ENCODE measurements around the gene CD55.

The CD55 gene

GRCh38 chr1:207321079-207321789 is at the start of gene CD55:
Gene CD55 (plus strand): TSS chr1:207321678. CDS start chr1:207321766, 88 bp downstream.
- peak; percentile 99 for DNase-seq (ENCODE audit: low read depth)

DNA sequence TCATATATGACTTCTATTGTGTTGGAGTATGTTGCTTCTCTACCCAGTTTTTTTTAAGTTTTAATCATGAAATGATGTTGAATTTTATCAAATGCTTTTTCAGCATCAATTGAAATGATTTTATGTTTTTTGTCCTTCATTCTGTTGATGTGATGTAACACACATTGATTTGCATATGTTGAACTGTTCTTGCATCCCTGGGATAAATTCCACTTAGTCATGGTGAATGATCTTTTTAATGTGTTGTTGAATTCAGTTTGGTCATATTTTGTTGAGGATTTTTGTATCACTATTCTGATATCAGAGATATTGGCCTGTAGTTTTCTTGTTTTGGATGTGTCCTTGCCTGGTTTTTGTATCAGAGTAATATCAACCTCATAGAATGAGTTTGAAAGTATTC is 46.6 kb upstream of the CD55 start:
- no peak for DNase-seq (ENCODE audit: low read depth)

- no peak for DNase-seq (ENCODE audit: low read depth)
These were observed 45.0 kb upstream of the CD55 start for GRCh38 chr1:207276465-207276864.

GRCh38 chr1:207277241-207277640 is 44.2 kb upstream of the CD55 start:
- DNase-seq (ENCODE audit: low read depth): no peak

DNA sequence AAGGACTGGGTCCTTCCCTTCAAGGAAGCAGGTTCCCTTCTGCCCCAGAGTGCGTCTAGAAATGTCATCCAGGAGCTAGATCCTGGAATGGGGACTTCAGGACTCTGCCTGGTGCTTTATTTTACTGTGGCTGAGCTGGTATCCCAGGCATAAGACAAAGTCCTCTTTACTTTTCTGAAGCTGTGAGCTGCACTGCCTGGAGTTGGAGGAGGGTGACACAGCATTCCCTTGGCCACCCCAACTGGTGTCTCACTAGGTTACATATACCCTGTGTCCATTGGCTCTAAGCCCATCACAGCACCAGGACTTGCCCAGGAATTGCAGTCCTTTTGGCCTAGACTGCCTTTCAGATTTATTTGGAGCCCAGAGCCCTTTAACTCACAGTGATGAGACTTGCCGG is 41.8 kb upstream of the CD55 start:
- no peak for DNase-seq (ENCODE audit: low read depth)

DNA sequence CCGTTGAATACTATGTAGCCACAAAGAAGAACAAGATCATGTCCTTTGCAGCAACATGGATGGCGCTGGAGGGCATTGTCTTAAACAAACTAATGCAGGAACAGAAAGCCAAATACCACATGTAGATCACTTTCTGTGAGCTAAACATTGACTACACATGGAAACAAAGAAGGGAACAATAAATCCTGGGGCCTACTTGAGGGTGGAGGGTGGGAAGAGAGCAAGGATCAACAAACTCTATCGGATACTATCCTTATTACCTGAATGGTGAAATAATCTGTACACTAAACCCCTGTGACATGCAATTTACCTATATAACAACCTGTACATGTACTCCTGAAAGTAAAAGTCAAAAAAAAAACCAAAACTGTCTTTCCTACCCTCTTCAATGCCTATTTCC is 40.8 kb upstream of the CD55 start:
- DNase-seq (ENCODE audit: low read depth): no peak

DNA sequence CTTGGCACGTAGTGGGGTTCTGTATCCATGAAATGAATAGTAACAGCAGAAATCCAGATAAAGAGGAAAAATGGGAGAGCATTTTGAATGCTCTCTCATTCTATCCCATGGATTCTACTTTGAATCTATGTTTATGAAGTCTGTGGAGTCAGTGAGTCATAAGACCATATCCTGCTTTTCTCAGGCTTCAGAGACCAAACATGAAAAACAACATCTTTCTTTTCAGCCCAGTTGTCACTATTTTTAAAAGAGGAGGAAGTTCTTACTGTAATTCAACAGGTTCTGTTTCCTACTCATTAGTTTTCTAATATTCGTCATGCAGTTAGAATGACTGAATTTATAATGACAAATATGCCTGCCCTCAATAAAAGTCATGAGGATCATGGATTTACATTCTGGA is 39.4 kb upstream of the CD55 start:
- no peak for DNase-seq (ENCODE audit: low read depth)

DNA sequence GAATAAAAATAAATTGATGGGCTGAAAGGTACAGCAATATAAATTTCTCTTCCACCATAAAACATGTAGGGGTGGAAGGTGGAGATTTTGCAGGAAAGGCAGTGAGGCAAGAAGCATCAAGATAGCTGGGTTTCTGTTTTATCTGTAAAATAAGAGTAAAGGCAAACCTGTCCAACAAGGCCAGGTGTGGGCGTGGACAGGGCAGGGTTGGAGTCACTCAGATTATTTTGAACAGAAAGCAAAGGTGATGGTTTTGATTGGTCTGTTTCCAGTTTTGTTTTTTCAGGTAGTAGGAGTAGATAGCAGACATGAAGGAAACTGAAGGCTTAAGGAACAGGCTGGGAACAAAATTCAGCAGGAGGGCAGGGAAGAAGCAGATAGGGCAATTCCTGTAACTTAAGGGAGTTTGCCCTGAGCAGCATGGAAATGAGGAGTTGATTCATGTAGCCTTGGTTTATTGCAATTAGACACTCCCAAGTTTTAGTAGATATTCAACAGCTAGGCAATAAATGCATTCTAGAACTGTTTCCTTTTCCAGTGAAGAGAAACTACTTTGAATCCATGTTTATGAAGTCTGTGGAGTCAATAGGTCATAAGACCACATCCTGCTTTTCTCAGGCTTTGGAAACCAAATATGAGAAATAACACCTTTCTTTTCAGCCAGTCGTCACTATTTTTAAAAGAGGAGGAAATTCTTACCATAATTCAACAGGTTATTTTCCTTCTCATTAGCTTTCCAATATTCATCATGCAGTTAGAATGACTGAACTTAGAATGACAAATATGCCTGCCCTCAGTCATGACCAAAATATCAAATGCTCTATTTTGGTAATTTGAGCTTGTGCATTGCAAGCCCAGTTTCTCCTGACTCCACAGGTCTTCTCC is 38.7 kb upstream of the CD55 start:
- DNase-seq (ENCODE audit: low read depth): no peak

DNA sequence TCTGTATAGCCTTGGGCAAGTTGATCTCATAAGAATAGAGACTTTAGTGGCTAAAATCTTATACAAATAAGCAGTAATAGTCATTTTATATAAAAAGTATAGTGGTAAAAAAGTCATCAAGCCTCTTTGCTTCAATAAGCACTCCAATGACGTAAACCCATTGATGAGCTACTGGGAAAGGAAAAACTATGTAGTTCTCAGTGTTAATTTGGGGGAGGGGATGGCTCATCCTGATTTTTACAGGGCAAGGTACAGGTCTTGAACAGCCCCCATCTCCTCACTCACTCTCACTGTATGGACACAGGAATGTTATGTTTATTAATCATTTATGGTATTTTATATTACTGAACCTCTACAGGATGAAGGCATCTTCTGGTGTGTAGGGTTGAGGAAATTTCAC is 38.1 kb upstream of the CD55 start:
- no peak for DNase-seq (ENCODE audit: low read depth)

- DNase-seq (ENCODE audit: low read depth): no peak
These were observed 37.1 kb upstream of the CD55 start for GRCh38 chr1:207284209-207284897.

DNA sequence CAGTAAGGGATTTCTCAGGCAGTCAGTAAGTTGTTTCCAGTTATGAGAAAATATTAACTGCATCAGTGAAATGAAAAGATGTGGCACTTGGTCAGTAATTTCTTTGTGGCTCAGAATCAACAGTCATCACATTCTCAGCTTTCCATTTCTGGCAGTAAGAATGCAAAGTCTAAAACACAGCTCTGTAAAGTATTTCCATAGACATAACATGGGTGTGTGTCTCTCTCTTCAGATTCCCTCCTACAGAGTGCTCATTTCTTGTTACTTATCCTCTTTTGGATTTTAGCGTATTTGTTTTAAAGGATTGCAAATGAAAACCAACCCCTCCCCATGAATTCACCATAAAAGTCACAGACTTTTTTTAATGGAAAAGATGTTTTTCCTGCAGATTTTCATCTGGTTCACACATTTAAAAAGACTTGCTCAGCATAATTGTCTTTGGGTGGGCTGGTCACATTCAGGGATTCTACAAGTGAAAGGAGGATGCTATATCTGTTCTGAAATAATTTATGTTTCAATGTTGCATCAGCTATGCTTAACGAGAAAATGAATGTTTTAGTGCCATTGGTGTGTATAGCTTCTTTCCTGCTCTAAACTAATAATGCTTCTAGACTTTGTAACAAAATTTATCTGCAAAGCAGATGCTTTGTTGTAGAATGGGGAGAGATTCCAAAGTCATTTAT is 34.6 kb upstream of the CD55 start:
- DNase-seq (ENCODE audit: low read depth): no peak

DNA sequence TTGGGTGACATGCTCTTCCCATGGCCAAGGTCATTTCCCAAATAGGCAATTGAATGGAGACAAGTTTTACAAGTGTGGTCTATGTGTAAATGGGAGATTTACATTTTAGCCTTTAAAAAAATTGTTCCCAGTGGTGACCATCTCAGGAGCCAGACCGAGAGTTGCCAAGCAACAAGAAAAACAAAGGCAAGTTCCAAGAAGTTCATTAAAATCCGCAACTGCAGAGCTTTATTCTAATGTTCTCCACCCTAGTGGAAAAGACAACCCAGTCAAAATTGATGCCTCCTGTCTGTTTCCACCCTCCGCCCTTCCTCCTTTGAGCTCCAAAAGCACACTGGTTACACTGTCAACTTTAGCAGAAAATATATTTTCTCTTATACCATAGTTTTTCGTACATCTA is 33.2 kb upstream of the CD55 start:
- no peak for DNase-seq (ENCODE audit: low read depth)

DNA sequence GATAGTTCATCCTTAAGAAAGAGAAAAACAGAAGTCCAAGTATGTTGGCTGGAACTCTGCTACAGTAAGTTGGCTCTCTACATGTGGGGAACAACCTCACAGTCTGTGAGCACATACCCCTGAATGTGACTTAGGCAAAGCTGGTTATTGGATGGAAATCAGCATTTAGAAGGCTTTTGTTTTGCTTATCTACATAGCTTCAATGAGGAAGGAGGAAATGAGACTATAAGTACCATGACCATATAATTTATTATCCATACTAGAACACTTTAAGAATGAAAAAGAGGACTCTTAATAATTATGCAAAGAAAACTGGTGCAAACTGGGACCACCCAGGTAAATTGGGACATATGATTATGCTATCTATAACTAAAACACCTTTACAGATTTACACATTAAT is 31.7 kb upstream of the CD55 start:
- no peak for DNase-seq (ENCODE audit: low read depth)

DNA sequence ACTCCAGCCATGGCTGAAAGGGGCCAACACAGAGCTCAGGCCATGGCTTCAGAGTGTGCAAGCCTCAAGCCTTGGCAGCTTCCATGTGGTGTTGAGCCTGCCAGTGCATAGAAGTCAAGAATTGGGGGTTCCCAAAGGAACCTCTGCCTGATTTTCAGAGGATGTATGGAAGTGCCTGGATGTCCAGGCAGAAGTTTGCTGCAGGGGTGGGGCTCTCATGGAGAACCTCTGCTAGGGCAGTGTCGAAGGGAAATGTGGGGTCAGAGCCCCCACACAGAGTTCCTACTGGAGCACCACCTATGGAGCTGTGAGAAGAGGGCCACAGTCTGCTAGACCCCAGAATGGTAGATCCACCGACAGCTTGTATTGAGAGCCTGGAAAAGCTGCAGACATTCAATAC is 29.8 kb upstream of the CD55 start:
- DNase-seq (ENCODE audit: low read depth): no peak

GRCh38 chr1:207298186-207298585 is 23.3 kb upstream of the CD55 start:
- no peak for DNase-seq (ENCODE audit: low read depth)

- no peak for DNase-seq (ENCODE audit: low read depth)
These were observed 22.7 kb upstream of the CD55 start for GRCh38 chr1:207298636-207299398.

DNA sequence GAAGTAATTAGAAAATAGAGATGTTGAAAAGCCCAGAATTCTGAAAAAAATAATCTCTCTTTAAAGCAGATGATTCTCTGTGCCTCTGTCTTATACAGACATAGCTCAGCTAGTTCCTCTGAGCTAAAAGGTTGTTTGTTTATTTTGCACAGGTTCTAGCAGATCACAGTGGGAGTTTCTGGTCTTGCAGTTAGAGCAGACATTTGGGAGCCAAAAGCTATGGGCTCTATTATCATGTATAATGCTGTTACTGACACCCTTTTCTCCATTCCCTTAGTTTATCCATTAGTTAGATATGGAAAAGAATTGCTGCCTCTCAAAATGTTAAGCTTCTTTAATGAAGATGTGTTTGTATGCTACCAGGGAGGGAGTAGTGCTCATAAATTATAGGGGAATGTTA is 20.5 kb upstream of the CD55 start:
- DNase-seq (ENCODE audit: low read depth): no peak

DNA sequence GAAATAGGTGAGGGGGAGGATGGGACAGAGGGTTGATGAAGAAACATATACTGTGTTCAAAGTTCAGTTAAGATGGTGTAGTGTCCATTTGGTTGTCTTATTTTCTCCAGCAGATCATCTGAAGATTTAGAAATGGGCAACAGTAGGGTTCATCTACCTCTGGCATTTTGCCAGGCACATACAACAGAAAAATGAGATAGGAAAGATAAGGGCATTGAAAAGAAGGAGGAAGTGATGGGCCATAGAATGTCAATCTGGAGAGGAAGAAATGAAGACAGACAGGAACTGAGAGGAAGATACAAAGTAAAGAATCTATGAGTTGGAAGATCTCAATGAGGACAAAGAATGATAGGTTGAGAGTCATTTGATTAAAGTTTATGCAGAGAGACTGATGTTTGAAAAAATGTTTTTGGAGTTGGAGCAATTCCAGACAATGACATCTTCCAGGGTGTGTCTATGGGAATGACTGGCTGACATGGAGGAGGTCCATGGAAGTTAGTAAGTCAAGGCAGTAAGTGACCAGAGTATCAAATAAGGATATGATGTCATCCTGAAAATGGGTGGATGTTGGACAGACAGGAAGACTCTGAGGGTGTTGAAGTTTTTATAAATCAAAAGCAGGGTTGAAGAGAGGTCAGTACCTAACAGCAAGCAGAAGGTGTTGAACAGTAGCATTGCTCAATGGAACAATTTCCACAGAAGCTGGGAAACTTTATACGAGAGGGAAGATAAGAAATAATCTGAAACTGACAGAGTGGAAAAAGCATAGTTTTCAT is 18.7 kb upstream of the CD55 start:
- no peak for DNase-seq (ENCODE audit: low read depth)

DNA sequence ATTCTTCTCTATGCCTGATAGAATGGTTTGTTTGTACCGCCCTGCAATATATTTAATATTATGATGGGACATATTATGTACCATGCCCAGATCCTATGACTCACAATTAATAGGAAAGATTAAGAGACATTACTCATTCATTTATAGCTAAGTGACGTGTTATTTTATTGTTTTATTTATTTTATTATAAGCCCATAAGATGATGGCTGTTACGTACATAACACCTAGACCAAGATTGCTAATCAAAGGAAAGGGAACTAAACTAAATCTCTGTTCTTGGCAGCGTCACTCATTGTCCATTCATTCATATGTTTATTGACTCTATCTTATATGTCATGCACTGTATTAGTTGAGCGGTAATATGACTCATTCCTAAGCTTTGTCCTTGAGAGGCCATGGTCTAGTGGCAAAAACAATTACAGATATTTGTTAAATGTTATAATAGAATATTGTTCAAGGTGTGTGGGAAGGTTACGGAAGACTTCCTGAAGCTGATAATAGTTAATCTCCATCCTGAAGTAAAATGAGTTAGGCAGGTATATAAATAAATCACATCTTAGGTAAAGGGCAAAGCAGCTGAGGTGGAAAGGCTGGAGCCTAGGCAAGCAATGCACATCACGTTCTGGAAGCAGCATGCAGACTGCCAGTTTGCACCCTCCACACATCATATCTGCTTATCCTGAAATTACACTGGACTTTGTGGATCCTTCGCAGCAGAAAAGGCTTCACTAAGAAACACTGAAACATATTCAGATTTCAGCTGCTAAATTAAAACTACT is 16.6 kb upstream of the CD55 start:
- no peak for DNase-seq (ENCODE audit: low read depth)

DNA sequence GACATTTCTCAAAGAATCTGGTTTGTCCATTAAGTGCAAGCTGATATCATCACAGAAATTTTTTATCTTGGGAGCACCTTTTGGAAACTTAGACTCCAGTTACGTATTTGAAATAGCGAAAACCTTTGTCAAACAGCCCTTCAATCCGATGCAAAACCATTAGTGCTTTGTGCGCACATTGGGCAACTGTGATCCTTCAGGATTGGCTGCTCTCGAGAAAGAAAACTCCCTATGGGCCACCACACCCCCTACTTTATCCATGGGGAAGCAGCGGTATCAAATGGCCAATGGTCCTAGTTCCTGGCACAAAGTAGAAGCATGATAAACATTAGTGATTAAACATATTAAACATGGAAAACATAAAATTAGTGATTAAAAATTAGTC is 16.0 kb upstream of the CD55 start:
- no peak for DNase-seq (ENCODE audit: low read depth)
